SK-N-SH (cell line): Measurements from ENCODE around the gene OR6B2.

Experiments
- CTCF ChIP-seq: fragments of 200-600 bp; sonication (generic); IDR thresholded peaks from 2 replicates; pipeline ENCODE4 v1.6.1; 2017; ENCODE audit warnings: antibody characterized with exemption, mild to moderate bottlenecking, moderate library complexity
- EP300 ChIP-seq, 2 experiments: IDR thresholded peaks; 2 replicates each; pipeline versions ENCODE4 v1.4.0 to v1.6.1; 2012; ENCODE audit warnings: borderline replicate concordance in 1 of 2, low read depth in 1 of 2, low read length in 1 of 2
- FOXM1 ChIP-seq: IDR thresholded peaks from 2 replicates; pipeline ENCODE4 v1.4.0; 2012; ENCODE audit warnings: low read depth, mild to moderate bottlenecking
- MXI1 ChIP-seq: IDR thresholded peaks from 2 replicates; pipeline ENCODE4 v1.6.1; 2012; ENCODE audit warnings: mild to moderate bottlenecking, low read depth, low read length, improper control_type of control experiment
- NRF1 ChIP-seq: IDR thresholded peaks from 2 replicates; pipeline ENCODE4 v1.6.1; 2012; ENCODE audit warnings: low read depth, mild to moderate bottlenecking, low read length
- POLR2AphosphoS5 ChIP-seq: IDR thresholded peaks from 2 replicates; pipeline ENCODE4 v1.6.1; 2012; ENCODE audit warnings: low read depth, low read length
- SIN3A ChIP-seq: IDR thresholded peaks from 2 replicates; pipeline ENCODE4 v1.6.1; 2012; ENCODE audit warnings: low read depth, mild to moderate bottlenecking, low read length, moderate library complexity, borderline replicate concordance
- TEAD4 ChIP-seq: IDR thresholded peaks from 2 replicates; pipeline ENCODE4 v1.4.0; 2012; ENCODE audit warnings: mild to moderate bottlenecking, borderline replicate concordance; ENCODE audit not compliant: insufficient read depth
- TF ChIP-seq, protein P1 (sequence below): IDR thresholded peaks from 2 replicates; pipeline ENCODE4 v1.6.1; 2012; ENCODE audit warnings: mild to moderate bottlenecking, low read depth, low read length, moderate library complexity

DNA sequence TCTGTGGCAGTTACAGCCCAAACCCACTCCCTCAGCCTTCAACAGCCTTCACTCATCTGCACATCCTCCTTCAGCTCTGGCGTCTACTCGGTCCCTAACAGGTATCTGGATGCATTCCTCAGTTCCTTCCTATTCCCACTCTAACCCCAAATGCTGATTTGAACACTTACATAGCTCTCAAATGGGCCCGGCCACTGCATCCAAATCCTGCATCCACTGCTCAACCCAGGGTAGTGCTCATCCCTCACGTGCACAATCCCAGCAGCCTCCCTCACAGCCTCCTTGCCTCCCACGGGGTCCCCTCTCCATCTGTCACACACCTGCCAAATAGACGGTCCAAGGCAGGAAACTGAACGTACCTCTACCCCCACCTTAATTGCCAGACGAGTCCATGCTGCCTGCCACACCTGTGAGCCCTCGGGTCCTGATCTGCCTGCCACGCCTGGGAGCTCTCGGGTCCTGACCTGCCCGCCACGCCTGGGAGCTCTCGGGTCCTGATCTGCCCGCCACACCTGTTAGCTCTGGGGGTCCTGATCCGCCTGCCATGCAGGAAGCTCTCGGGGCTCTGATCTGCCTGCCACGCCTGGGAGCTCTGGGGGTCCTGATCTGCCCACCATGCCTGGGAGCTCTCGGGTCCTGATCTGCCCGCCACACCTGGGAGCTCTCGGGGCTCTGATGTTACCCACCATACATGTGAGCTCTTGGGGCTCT, 13.2 kb upstream of the OR6B2 start:
- no peak for TF ChIP-seq POLR2AphosphoS5
- TF ChIP-seq CTCF, result no peak
- TF ChIP-seq, protein P1, sequence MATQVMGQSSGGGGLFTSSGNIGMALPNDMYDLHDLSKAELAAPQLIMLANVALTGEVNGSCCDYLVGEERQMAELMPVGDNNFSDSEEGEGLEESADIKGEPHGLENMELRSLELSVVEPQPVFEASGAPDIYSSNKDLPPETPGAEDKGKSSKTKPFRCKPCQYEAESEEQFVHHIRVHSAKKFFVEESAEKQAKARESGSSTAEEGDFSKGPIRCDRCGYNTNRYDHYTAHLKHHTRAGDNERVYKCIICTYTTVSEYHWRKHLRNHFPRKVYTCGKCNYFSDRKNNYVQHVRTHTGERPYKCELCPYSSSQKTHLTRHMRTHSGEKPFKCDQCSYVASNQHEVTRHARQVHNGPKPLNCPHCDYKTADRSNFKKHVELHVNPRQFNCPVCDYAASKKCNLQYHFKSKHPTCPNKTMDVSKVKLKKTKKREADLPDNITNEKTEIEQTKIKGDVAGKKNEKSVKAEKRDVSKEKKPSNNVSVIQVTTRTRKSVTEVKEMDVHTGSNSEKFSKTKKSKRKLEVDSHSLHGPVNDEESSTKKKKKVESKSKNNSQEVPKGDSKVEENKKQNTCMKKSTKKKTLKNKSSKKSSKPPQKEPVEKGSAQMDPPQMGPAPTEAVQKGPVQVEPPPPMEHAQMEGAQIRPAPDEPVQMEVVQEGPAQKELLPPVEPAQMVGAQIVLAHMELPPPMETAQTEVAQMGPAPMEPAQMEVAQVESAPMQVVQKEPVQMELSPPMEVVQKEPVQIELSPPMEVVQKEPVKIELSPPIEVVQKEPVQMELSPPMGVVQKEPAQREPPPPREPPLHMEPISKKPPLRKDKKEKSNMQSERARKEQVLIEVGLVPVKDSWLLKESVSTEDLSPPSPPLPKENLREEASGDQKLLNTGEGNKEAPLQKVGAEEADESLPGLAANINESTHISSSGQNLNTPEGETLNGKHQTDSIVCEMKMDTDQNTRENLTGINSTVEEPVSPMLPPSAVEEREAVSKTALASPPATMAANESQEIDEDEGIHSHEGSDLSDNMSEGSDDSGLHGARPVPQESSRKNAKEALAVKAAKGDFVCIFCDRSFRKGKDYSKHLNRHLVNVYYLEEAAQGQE, result no peak
- no peak for TF ChIP-seq NRF1
- no peak for TF ChIP-seq SIN3A
- TF ChIP-seq MXI1, result no peak
- TF ChIP-seq EP300 (IDR thresholded peaks at IDR 0.05; ENCODE audit: borderline replicate concordance in 1 of 2, low read depth in 1 of 2, low read length in 1 of 2), result no peak
- TF ChIP-seq FOXM1, result no peak
- TF ChIP-seq TEAD4, result no peak
